Trophoblast cell (in vitro differentiated cells and primary cell): ENCODE measurements around the gene BRD7.

Source experiments
- DNase-seq, 2 donors: peaks; one replicate each; pipeline ENCODE4 v3.0.0-alpha.2; 2016
- H2AFZ ChIP-seq: 2 replicates; pipeline ENCODE4 v1.6.1; 2013; ENCODE audit warnings: low read length, moderate library complexity, mild to moderate bottlenecking; ENCODE audit not compliant: insufficient read depth, poor library complexity
- H2AK5ac ChIP-seq: 2 replicates; pipeline ENCODE4 v1.6.1; 2013; ENCODE audit warnings: mild to moderate bottlenecking, low read length
- H2BK120ac ChIP-seq: 2 replicates; pipeline ENCODE4 v1.6.1; 2013; ENCODE audit warnings: low read length, mild to moderate bottlenecking, moderate library complexity; ENCODE audit not compliant: insufficient read depth, poor library complexity
- H2BK12ac ChIP-seq: 2 replicates; pipeline ENCODE4 v1.6.1; 2013; ENCODE audit warnings: mild to moderate bottlenecking, low read length, moderate library complexity
- H2BK5ac ChIP-seq: 2 replicates; pipeline ENCODE4 v1.6.1; 2013; ENCODE audit warnings: low read length, low read depth, moderate library complexity, mild to moderate bottlenecking; ENCODE audit not compliant: poor library complexity
- H3K14ac ChIP-seq: 2 replicates; pipeline ENCODE4 v1.6.1; 2013; ENCODE audit warnings: mild to moderate bottlenecking, low read length
- H3K18ac ChIP-seq: 2 replicates; pipeline ENCODE4 v1.6.1; 2013; ENCODE audit warnings: mild to moderate bottlenecking, low read length
- H3K23ac ChIP-seq: 2 replicates; pipeline ENCODE4 v1.6.1; 2013; ENCODE audit warnings: low read length
- H3K27ac ChIP-seq: 2 replicates; pipeline ENCODE4 v1.5.1; 2013; ENCODE audit warnings: low read depth, mild to moderate bottlenecking, inconsistent platforms, low read length, moderate library complexity
- H3K27me3 ChIP-seq: 2 replicates; pipeline ENCODE4 v1.6.1; 2013; ENCODE audit warnings: inconsistent platforms, mild to moderate bottlenecking, low read length, moderate library complexity; ENCODE audit not compliant: insufficient read depth
- H3K36me3 ChIP-seq, 2 experiments: 1 replicate in 1 of 2; 2 replicates in 1 of 2; pipeline ENCODE4 v1.6.1; 2013; ENCODE audit warnings: low read length in 2 of 2, mild to moderate bottlenecking in 2 of 2, moderate library complexity in 1 of 2; ENCODE audit not compliant: insufficient read depth in 2 of 2, control insufficient read depth in 1 of 2
- H3K4ac ChIP-seq: 2 replicates; pipeline ENCODE4 v1.6.1; 2013; ENCODE audit warnings: low read depth, mild to moderate bottlenecking, low read length, moderate library complexity
- H3K4me1 ChIP-seq, 2 experiments: 1 replicate in 1 of 2; 2 replicates in 1 of 2; pipeline ENCODE4 v1.6.1; 2013; ENCODE audit warnings: low read length in 2 of 2, mild to moderate bottlenecking in 2 of 2, moderate library complexity in 1 of 2; ENCODE audit not compliant: insufficient read depth in 2 of 2, control insufficient read depth in 1 of 2
- H3K4me2 ChIP-seq: 2 replicates; pipeline ENCODE4 v1.6.1; 2013; ENCODE audit warnings: inconsistent platforms, mild to moderate bottlenecking, low read length, moderate library complexity
- H3K4me3 ChIP-seq: 2 replicates; pipeline ENCODE4 v1.5.1; 2013; ENCODE audit warnings: mild to moderate bottlenecking, low read depth, low read length, inconsistent platforms
- H3K79me1 ChIP-seq: one replicate; pipeline ENCODE4 v1.6.1; 2013; ENCODE audit warnings: low read length
- H3K79me2 ChIP-seq: 2 replicates; pipeline ENCODE4 v1.6.1; 2013; ENCODE audit warnings: low read length, mild to moderate bottlenecking; ENCODE audit not compliant: control insufficient read depth, insufficient read depth, poor library complexity
- H3K9ac ChIP-seq: 2 replicates; pipeline ENCODE4 v1.6.1; 2013; ENCODE audit warnings: mild to moderate bottlenecking, low read length
- H3K9me3 ChIP-seq: 2 replicates; pipeline ENCODE4 v1.6.1; 2013; ENCODE audit warnings: low read depth, mild to moderate bottlenecking, control low read depth, inconsistent platforms, low read length; ENCODE audit not compliant: insufficient read depth
- H4K12ac ChIP-seq: 2 replicates; pipeline ENCODE4 v1.6.1; 2013; ENCODE audit warnings: low read depth, mild to moderate bottlenecking, low read length, moderate library complexity
- H4K8ac ChIP-seq: 2 replicates; pipeline ENCODE4 v1.6.1; 2013; ENCODE audit warnings: low read depth, mild to moderate bottlenecking, low read length, moderate library complexity
- H4K91ac ChIP-seq: one replicate; pipeline ENCODE4 v1.6.1; 2013; ENCODE audit warnings: low read depth, mild to moderate bottlenecking, low read length, moderate library complexity
- WGBS: extraction: QIAGEN DNeasy Blood & Tissue Kit; methylation state at CpG from one replicate; pipeline ENCODE4 v1.1.7; 2013; ENCODE audit warnings: missing lambda C conversion rate; ENCODE audit not compliant: insufficient read length, insufficient coverage; ENCODE audit errors: extremely low coverage; 5-methylcytosine and 5-hydroxymethylcytosine counted together

Gene BRD7

DNA sequence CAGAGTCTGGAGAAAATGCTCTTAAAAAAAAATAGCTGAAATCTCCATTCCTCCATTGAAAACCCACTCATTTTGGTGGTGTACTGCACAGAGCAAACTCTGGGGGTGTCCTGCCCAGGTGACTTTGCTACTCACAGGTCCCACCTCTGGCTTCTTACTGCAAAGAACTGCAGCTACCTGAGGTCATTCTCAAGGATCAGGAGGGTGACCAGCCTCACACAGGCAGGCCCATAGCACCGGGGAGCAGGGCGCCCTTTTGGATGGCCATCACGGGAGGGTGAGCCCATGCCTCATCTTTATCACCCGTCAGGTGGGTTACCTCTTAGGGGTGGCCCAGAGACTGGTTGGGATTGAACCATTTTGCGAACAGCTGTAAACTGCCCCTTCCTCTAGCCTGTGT is 32.6 kb upstream of the BRD7 start:
- H4K91ac ChIP-seq, result no peak overlapping the region
- no peak overlapping the region for H2BK120ac ChIP-seq
- no peak overlapping the region for H2BK5ac ChIP-seq
- no peaks in the 10 kb centered on the region for H3K36me3 ChIP-seq
- no peak overlapping the region for H3K23ac ChIP-seq
- no peak overlapping the region for H3K14ac ChIP-seq
- H4K12ac ChIP-seq, result no peak overlapping the region
- no CpG with 5 or more reads among the region's 5 CpGs for WGBS
- H2AK5ac ChIP-seq, result no peak overlapping the region
- H4K8ac ChIP-seq, result no peak overlapping the region
- H3K4me3 ChIP-seq, result no peak overlapping the region
- no peak overlapping the region for H2AFZ ChIP-seq
- no peak overlapping the region for H2BK12ac ChIP-seq
- no peaks in the 10 kb centered on the region for H3K27me3 ChIP-seq
- no peaks in the 10 kb centered on the region for H3K79me2 ChIP-seq
- DNase-seq, result no peak
- H3K4ac ChIP-seq, result no peak overlapping the region
- H3K9me3 ChIP-seq, result no peaks in the 10 kb centered on the region
- H3K18ac ChIP-seq, result no peak overlapping the region
- H3K4me1 ChIP-seq, result no peaks in the 10 kb centered on the region
- H3K9ac ChIP-seq, result no peak overlapping the region
- no peaks in the 10 kb centered on the region for H3K79me1 ChIP-seq
- H3K4me2 ChIP-seq, result no peak overlapping the region
- H3K27ac ChIP-seq, result no peak overlapping the region

DNA sequence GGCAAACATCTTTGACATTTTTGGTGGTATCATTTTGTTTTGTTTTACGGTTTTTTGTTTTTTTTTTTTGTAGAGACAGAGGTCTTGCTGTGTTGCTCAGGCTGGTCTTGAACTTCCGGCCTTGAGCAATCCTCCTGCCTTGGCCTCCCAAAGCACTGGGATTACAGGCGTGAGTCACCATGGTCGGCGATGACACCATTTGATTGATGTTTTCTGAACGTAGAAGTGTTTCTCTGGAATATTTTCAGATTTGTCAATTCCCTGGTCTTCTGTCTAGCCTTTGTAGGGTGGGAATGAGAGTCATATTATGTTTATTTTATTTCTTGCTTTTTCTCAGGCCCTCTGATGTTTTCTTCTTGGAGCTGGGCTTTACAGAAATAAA is 32.2 kb upstream of the BRD7 start:
- Histone ChIP-seq H3K4me3 (no peak overlapping the region), H4K8ac (no peak overlapping the region), H3K79me2 (no peaks in the 10 kb centered on the region), H2BK12ac (no peak overlapping the region), H2BK120ac (no peak overlapping the region), H2AFZ (no peak overlapping the region), H3K27me3 (no peaks in the 10 kb centered on the region), H3K23ac (no peak overlapping the region), H3K4ac (no peak overlapping the region), H2AK5ac (no peak overlapping the region), H3K36me3 (no peaks in the 10 kb centered on the region), H3K4me1 (no peaks in the 10 kb centered on the region), H3K79me1 (no peaks in the 10 kb centered on the region), H4K12ac (no peak overlapping the region), H3K14ac (no peak overlapping the region), H3K27ac (no peak overlapping the region), H4K91ac (no peak overlapping the region), H2BK5ac (no peak overlapping the region), H3K9me3 (no peaks in the 10 kb centered on the region), H3K18ac (no peak overlapping the region), H3K4me2 (no peak overlapping the region), H3K9ac (no peak overlapping the region)
- DNase-seq, result peak; percentile 35
- WGBS, result no CpG with 5 or more reads among the region's 6 CpGs

DNA sequence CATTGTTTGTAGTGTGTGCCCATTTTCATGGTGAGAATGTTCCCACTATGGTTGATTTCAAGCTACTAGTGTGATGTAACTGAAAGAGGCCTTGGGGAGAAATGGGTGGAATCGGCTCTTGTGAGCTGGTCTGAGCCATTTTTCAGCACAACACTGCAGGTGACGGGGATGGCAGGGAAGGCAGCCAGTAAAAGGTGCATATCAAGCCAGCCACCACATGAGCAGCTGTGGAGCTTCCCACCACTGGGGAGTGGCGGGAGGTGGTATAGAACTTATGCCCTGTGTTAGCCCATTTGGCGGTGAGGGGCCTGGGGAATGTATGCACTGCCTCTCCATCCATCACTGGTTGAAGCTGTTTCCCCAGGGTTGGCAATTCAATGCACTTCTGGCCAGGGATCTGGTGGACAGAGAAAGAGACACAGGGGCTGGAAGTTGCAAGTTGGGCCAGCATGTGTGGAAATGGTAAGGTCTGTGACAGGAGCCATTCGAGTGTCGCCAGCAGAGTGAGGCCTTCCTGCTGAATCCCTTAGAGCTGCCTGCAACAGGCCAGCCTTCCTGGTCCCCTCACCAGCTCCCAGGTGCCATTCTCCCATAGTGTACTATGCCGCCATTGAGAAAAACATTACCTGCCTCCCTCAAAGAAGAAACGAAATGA is 31.7 kb upstream of the BRD7 start:
- Histone ChIP-seq H2BK12ac (no peak overlapping the region), H2AK5ac (no peak overlapping the region), H3K79me1 (no peaks in the 10 kb centered on the region), H4K12ac (no peak overlapping the region), H3K4me1 (no peaks in the 10 kb centered on the region), H3K27me3 (no peaks in the 10 kb centered on the region), H3K4me2 (no peak overlapping the region), H2BK120ac (no peak overlapping the region), H3K36me3 (no peaks in the 10 kb centered on the region), H4K8ac (no peak overlapping the region), H2BK5ac (no peak overlapping the region), H3K9me3 (no peaks in the 10 kb centered on the region), H3K4me3 (no peak overlapping the region), H3K27ac (no peak overlapping the region), H2AFZ (no peak overlapping the region), H3K14ac (no peak overlapping the region), H3K4ac (no peak overlapping the region), H3K18ac (no peak overlapping the region), H3K79me2 (no peaks in the 10 kb centered on the region), H3K9ac (no peak overlapping the region), H3K23ac (no peak overlapping the region), H4K91ac (no peak overlapping the region)
- no CpG with 5 or more reads among the region's 8 CpGs for WGBS
- DNase-seq, result no peak

- Histone ChIP-seq H3K18ac (no peak overlapping the region), H2BK120ac (no peak overlapping the region), H3K27ac (no peak overlapping the region), H3K79me2 (no peaks in the 10 kb centered on the region), H3K4me3 (no peak overlapping the region), H3K27me3 (no peaks in the 10 kb centered on the region), H3K9me3 (no peaks in the 10 kb centered on the region), H3K36me3 (no peaks in the 10 kb centered on the region), H3K9ac (no peak overlapping the region), H2BK5ac (no peak overlapping the region), H3K4ac (no peak overlapping the region), H2AFZ (no peak overlapping the region), H3K4me2 (no peak overlapping the region), H4K12ac (no peak overlapping the region), H3K4me1 (no peaks in the 10 kb centered on the region), H2BK12ac (no peak overlapping the region), H4K8ac (no peak overlapping the region), H4K91ac (no peak overlapping the region), H3K23ac (no peak overlapping the region), H3K79me1 (no peaks in the 10 kb centered on the region), H3K14ac (no peak overlapping the region), H2AK5ac (no peak overlapping the region)
- WGBS, result no CpG with 5 or more reads among the region's 3 CpGs
- DNase-seq, result no peak
These were observed 30.6 kb upstream of the BRD7 start for GRCh38 chr16:50399411-50399810.
